ENCODE data around the gene SIGLEC15.

SIGLEC15 gene

GRCh38 chr18:45880876-45881558 is 55.5 kb downstream of the SIGLEC15 start:
- H3K4me3 ChIP-seq (ENCODE audit: low read depth, low read length) = no peak overlapping the region
- TF ChIP-seq CTCF (IDR thresholded peaks at IDR 0.05; ENCODE audit: low read depth, low read length) = no peak
- no peak for DNase-seq
- no peaks in the 10 kb centered on the region for H3K27me3 ChIP-seq
- no peaks in the 10 kb centered on the region for H3K9me3 ChIP-seq
- no peaks in the 10 kb centered on the region for H3K36me3 ChIP-seq
- H3K4me1 ChIP-seq = no peaks in the 10 kb centered on the region

- no peaks in the 10 kb centered on the region for H3K27me3 ChIP-seq
- DNase-seq = no peak
- H3K4me3 ChIP-seq (ENCODE audit: low read depth, low read length) = no peak overlapping the region
- H3K4me1 ChIP-seq = no peaks in the 10 kb centered on the region
- H3K9me3 ChIP-seq = no peaks in the 10 kb centered on the region
- TF ChIP-seq CTCF (IDR thresholded peaks at IDR 0.05; ENCODE audit: low read depth, low read length) = no peak
- no peaks in the 10 kb centered on the region for H3K36me3 ChIP-seq
These were observed 62.1 kb downstream of the SIGLEC15 start for GRCh38 chr18:45887585-45887984.

GRCh38 chr18:45889419-45890064 is 64.1 kb downstream of the SIGLEC15 start:
- DNase-seq = no peak
- H3K4me3 ChIP-seq (ENCODE audit: low read depth, low read length) = no peak overlapping the region
- H3K4me1 ChIP-seq = no peaks in the 10 kb centered on the region
- H3K36me3 ChIP-seq = no peaks in the 10 kb centered on the region
- no peaks in the 10 kb centered on the region for H3K9me3 ChIP-seq
- TF ChIP-seq CTCF (IDR thresholded peaks at IDR 0.05; ENCODE audit: low read depth, low read length) = no peak
- H3K27me3 ChIP-seq = no peaks in the 10 kb centered on the region

- no peaks in the 10 kb centered on the region for H3K36me3 ChIP-seq
- no peaks in the 10 kb centered on the region for H3K4me1 ChIP-seq
- H3K27me3 ChIP-seq = no peaks in the 10 kb centered on the region
- no peak for DNase-seq
- no peaks in the 10 kb centered on the region for H3K9me3 ChIP-seq
- H3K4me3 ChIP-seq (ENCODE audit: low read depth, low read length) = no peak overlapping the region
- no peak for TF ChIP-seq CTCF (IDR thresholded peaks at IDR 0.05; ENCODE audit: low read depth, low read length)
These were observed 65.1 kb downstream of the SIGLEC15 start for GRCh38 chr18:45890606-45891005.

GRCh38 chr18:45891806-45892205 is 66.3 kb downstream of the SIGLEC15 start:
- no peaks in the 10 kb centered on the region for H3K9me3 ChIP-seq
- H3K4me1 ChIP-seq = no peaks in the 10 kb centered on the region
- H3K36me3 ChIP-seq = no peaks in the 10 kb centered on the region
- no peak for TF ChIP-seq CTCF (IDR thresholded peaks at IDR 0.05; ENCODE audit: low read depth, low read length)
- DNase-seq = no peak
- no peaks in the 10 kb centered on the region for H3K27me3 ChIP-seq
- H3K4me3 ChIP-seq (ENCODE audit: low read depth, low read length) = no peak overlapping the region

Data from BE2C (cell line).